HUES64 (cell line): ENCODE measurements around the gene NUPR1.
"Not testable (repeated sequence)": the region's sequence is repeated elsewhere in the genome, so short reads cannot be mapped to it uniquely, and the experiment has no call there.

Experiments used
- H3K27ac ChIP-seq: 2 replicates; pipeline ENCODE4 v1.7.0; 2013; ENCODE audit warnings: low read depth, low read length, inconsistent platforms
- H3K27me3 ChIP-seq: 2 replicates; pipeline ENCODE4 v1.6.1; 2013; ENCODE audit warnings: mild to moderate bottlenecking, low read length; ENCODE audit not compliant: insufficient read depth
- H3K36me3 ChIP-seq: 2 replicates; pipeline ENCODE4 v1.6.1; 2013; ENCODE audit warnings: mild to moderate bottlenecking, low read length; ENCODE audit not compliant: insufficient read depth
- H3K4me1 ChIP-seq: 2 replicates; pipeline ENCODE4 v1.6.1; 2013; ENCODE audit warnings: mild to moderate bottlenecking, low read length, moderate library complexity; ENCODE audit not compliant: insufficient read depth
- H3K4me3 ChIP-seq: 2 replicates; pipeline ENCODE4 v1.5.1; 2013; ENCODE audit warnings: mild to moderate bottlenecking, low read length, moderate library complexity
- H3K9ac ChIP-seq: 2 replicates; pipeline ENCODE4 v1.6.1; 2013; ENCODE audit warnings: mild to moderate bottlenecking, low read depth, low read length
- H3K9me3 ChIP-seq: 2 replicates; pipeline ENCODE4 v1.6.1; 2013; ENCODE audit warnings: low read depth, low read length; ENCODE audit not compliant: insufficient read depth
- WGBS: fragments of 150-250, 120-280 bp; methylation state at CpG from one replicate; pipeline ENCODE4 v1.1.7; 2013; ENCODE audit warnings: missing lambda C conversion rate; 5-methylcytosine and 5-hydroxymethylcytosine counted together

NUPR1 gene

DNA sequence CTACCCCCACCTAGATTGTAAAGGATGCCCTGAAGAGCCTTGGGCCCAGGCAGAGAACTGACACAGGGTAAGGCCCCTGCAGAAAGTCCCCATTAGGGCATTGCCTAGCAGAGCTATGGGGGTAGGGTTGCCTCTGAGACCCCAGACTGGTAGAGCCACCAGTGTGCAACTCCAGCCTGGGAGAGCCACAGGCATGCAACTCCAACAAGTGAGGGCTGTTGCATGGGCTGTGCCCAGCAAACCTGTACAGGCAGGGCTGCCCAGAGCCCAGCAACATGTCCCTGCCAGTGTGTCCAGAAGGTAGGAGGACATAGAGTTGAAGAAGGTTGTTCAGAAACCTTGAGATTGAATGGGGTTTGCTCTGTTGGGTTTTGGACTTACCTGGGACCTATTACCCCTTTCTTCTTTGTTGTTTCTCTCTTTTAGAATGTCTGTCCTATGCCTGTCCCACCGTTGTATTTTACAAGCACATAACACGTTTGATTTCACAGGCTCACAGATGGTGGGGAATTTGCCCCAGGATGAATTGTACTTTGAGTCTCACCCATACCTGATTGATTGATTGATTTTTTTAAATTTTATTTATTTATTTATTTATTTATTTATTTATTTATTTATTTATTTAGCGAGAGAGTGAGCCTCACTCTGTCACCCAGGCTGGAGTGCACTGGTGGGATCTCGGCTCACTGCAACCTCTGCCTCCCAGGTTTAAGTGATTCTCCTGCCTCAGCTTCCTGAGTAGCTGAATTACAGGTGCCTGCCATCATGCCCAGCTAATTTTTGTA, 31.4 kb upstream of the NUPR1 start:
- H3K9ac ChIP-seq, result no peak overlapping the region
- no peak overlapping the region for H3K27ac ChIP-seq
- no peak overlapping the region for H3K4me3 ChIP-seq
- peaks cover 18% of the 10 kb centered on the region; the same call in 1 of the 2 replicates for H3K4me1 ChIP-seq
- H3K27me3 ChIP-seq, result no peaks in the 10 kb centered on the region
- 96% methylated on average over 4 of the region's 4 CpGs for WGBS
- no peaks in the 10 kb centered on the region for H3K36me3 ChIP-seq
- H3K9me3 ChIP-seq, result peaks cover 12% of the 10 kb centered on the region

- H3K27ac ChIP-seq, result no peak overlapping the region
- peaks cover 12% of the 10 kb centered on the region for H3K9me3 ChIP-seq
- H3K9ac ChIP-seq, result no peak overlapping the region
- peaks cover 11% of the 10 kb centered on the region; the same call in 1 of the 2 replicates for H3K4me1 ChIP-seq
- H3K4me3 ChIP-seq, result no peak overlapping the region
- 95% methylated on average over 4 of the region's 5 CpGs for WGBS
- H3K36me3 ChIP-seq, result no peaks in the 10 kb centered on the region
- H3K27me3 ChIP-seq, result no peaks in the 10 kb centered on the region
Observed at GRCh38 chr16:28569021-28569420, 30.2 kb upstream of the NUPR1 start.

GRCh38 chr16:28567292-28567691, 28.5 kb upstream of the NUPR1 start:
- Histone ChIP-seq H3K4me1 (peaks cover under 1% of the 10 kb centered on the region; the same call in 1 of the 2 replicates), H3K9ac (no peak overlapping the region), H3K27me3 (no peaks in the 10 kb centered on the region), H3K9me3 (peaks cover 12% of the 10 kb centered on the region), H3K36me3 (no peaks in the 10 kb centered on the region), H3K4me3 (no peak overlapping the region), H3K27ac (no peak overlapping the region)
- 92% methylated on average over 2 of the region's 2 CpGs for WGBS

GRCh38 chr16:28566233-28566925, 27.6 kb upstream of the NUPR1 start:
- not testable (repeated sequence) for H3K36me3 ChIP-seq, H3K4me3 ChIP-seq, H3K4me1 ChIP-seq, H3K27me3 ChIP-seq, H3K27ac ChIP-seq, H3K9ac ChIP-seq
- peaks cover 12% of the 10 kb centered on the region for H3K9me3 ChIP-seq
- 96% methylated on average over 4 of the region's 4 CpGs for WGBS

DNA sequence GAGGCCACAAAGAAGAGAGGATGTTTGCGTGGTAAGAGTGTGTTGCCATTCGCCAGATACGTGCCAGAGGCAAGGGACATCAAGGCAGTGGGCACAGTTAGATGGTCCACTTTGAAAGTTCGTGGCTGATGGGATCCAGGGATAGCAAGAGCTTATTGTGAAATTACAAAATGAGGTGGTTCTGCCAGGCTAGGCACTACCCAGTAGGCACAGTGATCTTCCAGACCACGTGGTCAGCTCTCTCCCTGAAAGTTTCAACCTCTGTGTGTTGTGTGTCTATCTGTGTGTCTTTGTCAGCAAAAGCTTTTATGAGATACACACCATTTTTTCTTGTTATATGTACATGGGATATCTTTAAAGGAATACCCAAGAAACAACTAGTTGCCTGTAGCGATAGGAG, 24.4 kb upstream of the NUPR1 start:
- 85% methylated on average over 6 of the region's 6 CpGs for WGBS
- no peaks in the 10 kb centered on the region for H3K27me3 ChIP-seq
- no peak overlapping the region for H3K9ac ChIP-seq
- no peak overlapping the region for H3K27ac ChIP-seq
- H3K4me1 ChIP-seq, result no peaks in the 10 kb centered on the region
- peaks cover 7% of the 10 kb centered on the region; the same call in 1 of the 2 replicates for H3K36me3 ChIP-seq
- H3K9me3 ChIP-seq, result peaks cover 12% of the 10 kb centered on the region
- no peak overlapping the region for H3K4me3 ChIP-seq

- no peaks in the 10 kb centered on the region for H3K27me3 ChIP-seq
- 94% methylated on average over 4 of the region's 4 CpGs for WGBS
- H3K4me1 ChIP-seq, result no peaks in the 10 kb centered on the region
- H3K9ac ChIP-seq, result no peak overlapping the region
- H3K4me3 ChIP-seq, result no peak overlapping the region
- peaks cover 7% of the 10 kb centered on the region; the same call in 1 of the 2 replicates for H3K36me3 ChIP-seq
- peaks cover 6% of the 10 kb centered on the region for H3K9me3 ChIP-seq
- no peak overlapping the region for H3K27ac ChIP-seq
Observed at GRCh38 chr16:28562199-28562598, 23.4 kb upstream of the NUPR1 start.

DNA sequence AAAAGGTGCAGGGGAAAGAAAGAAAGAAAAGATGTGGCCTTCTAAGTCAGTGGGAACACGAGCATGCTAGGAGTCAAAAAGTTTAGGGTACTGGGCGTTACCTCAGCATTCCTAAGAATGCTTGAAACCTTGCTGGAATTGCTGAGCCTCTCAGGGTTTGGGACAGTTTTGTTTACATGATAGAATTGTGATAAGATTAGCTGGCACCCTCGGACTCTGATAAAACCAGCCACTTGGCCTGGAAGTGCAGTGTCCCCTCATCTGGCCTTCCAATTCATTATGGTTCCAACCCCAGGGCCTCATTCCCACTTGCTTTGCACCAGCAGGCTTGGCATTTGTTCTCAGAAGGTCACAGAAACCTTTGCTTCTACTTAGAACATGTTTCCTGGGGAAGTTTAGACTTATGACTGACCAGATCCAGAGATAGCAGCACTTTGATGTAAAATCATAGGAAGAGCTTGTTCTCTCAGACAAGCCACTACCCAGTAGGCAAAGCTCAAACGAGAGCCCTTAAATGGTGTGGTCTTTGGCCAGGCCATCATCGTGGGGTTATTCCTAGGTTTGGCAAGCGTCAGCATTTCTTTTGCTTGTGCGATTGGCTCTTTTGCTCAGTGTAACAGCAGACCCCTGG, 22.9 kb upstream of the NUPR1 start:
- 0 out of 2 replicates have a peak, but pooled peaks cover 1% of the 10 kb centered on the region for H3K9me3 ChIP-seq
- H3K9ac ChIP-seq, result no peak overlapping the region
- WGBS, result 87% methylated on average over 7 of the region's 7 CpGs
- no peak overlapping the region for H3K4me3 ChIP-seq
- no peaks in the 10 kb centered on the region for H3K4me1 ChIP-seq
- peaks cover 7% of the 10 kb centered on the region; the same call in 1 of the 2 replicates for H3K36me3 ChIP-seq
- H3K27me3 ChIP-seq, result no peaks in the 10 kb centered on the region
- H3K27ac ChIP-seq, result no peak overlapping the region

GRCh38 chr16:28558456-28558855, 19.7 kb upstream of the NUPR1 start:
- no peak overlapping the region for H3K4me3 ChIP-seq
- no peaks in the 10 kb centered on the region for H3K27me3 ChIP-seq
- no peak overlapping the region for H3K27ac ChIP-seq
- WGBS, result 96% methylated on average over 2 of the region's 3 CpGs
- no peaks in the 10 kb centered on the region for H3K9me3 ChIP-seq
- peaks cover 7% of the 10 kb centered on the region; the same call in 1 of the 2 replicates for H3K36me3 ChIP-seq
- H3K4me1 ChIP-seq, result no peaks in the 10 kb centered on the region
- no peak overlapping the region for H3K9ac ChIP-seq

DNA sequence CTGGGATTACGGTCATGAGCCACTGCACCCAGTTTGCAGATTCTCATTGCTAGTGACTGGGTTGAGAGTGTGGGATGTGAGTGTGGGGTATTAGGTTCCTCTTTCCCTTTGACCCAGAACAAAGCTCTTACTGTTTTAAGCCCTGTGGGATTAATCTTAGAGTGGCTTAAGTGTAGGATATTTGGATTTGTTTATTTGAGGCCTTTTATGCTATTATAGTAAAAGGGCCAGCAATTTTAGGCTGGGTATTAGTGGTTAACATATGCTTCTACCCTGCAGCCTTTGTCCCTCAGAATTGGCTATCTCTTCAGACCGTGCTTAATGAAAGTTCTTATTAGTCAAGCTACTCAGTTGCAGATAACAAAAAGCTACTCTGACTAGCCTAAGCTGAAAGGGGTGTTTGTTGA, 18.1 kb upstream of the NUPR1 start:
- WGBS, result 97% methylated on average over 2 of the region's 2 CpGs
- H3K4me1 ChIP-seq, result no peaks in the 10 kb centered on the region
- no peaks in the 10 kb centered on the region for H3K9me3 ChIP-seq
- H3K36me3 ChIP-seq, result peaks cover 7% of the 10 kb centered on the region; the same call in 1 of the 2 replicates
- H3K4me3 ChIP-seq, result no peak overlapping the region
- H3K27me3 ChIP-seq, result no peaks in the 10 kb centered on the region
- no peak overlapping the region for H3K27ac ChIP-seq
- H3K9ac ChIP-seq, result no peak overlapping the region

GRCh38 chr16:28555561-28555960, 16.8 kb upstream of the NUPR1 start:
- Histone ChIP-seq H3K4me1 (no peaks in the 10 kb centered on the region), H3K27ac (no peak overlapping the region), H3K9ac (no peak overlapping the region), H3K9me3 (no peaks in the 10 kb centered on the region), H3K27me3 (no peaks in the 10 kb centered on the region), H3K36me3 (peaks cover 7% of the 10 kb centered on the region; the same call in 1 of the 2 replicates), H3K4me3 (no peak overlapping the region)
- WGBS, result 95% methylated on average over 2 of the region's 2 CpGs
